Right lobe of liver (tissue), 6 donors: ENCODE results near the gene UBA3. TPM values are rescaled to one million over a fixed set of nuclear protein-coding genes. Genes with fewer than 3 reads are reported as not detected.

Source experiments
- ATAC-seq, 4 donors: fragments of 200-7000 bp; cut with Tn5 transposase; one replicate each; pipeline ENCODE4 v1.9.1; 2020; ENCODE audit warnings: mild to moderate bottlenecking in 4 of 4, moderate library complexity in 4 of 4
- DNase-seq, 3 donors: peaks; one replicate each; pipeline ENCODE4 v3.0.0-alpha.2; 2020
- H3K27ac ChIP-seq, 3 donors: fragments of 200-600 bp; one replicate each; pipeline ENCODE4 v1.8.0; 2022
- H3K27me3 ChIP-seq, 2 donors: fragments of 200-600 bp; one replicate each; pipeline ENCODE4 v1.8.0; 2022
- H3K36me3 ChIP-seq, 4 donors: fragments of 200-600 bp; sonication (generic) in 1 of 4; one replicate each; pipeline versions ENCODE4 v1.5.1 to v1.8.0; 2017 to 2022; ENCODE audit warnings: control low read depth in 1 of 4
- H3K4me1 ChIP-seq, 4 donors: fragments of 200-600 bp; sonication (generic) in 1 of 4; one replicate each; pipeline versions ENCODE4 v1.5.1 to v1.8.0; 2017 to 2022; ENCODE audit warnings: control low read depth in 1 of 4
- H3K4me3 ChIP-seq, 3 donors: fragments of 200-600 bp; one replicate each; pipeline ENCODE4 v1.8.0; 2022
- H3K9me3 ChIP-seq, 4 donors: fragments of 200-600 bp; sonication (generic) in 1 of 4; one replicate each; pipeline versions ENCODE4 v1.5.1 to v1.8.0; 2017 to 2022; ENCODE audit warnings: control low read depth in 1 of 4
- POLR2A ChIP-seq: fragments of 450-650 bp; IDR thresholded peaks from one replicate; pipeline ENCODE4 v1.6.1; 2017; ENCODE audit warnings: antibody characterized with exemption, mild to moderate bottlenecking
- WGBS: methylation state at CpG from one replicate; pipeline ENCODE4 v1.1.6; 2018; ENCODE audit warnings: low coverage, low lambda C conversion rate; ENCODE audit not compliant: insufficient coverage; ENCODE audit errors: missing lambda C conversion rate; 5-methylcytosine and 5-hydroxymethylcytosine counted together
- intact Hi-C, 2 donors: fragments of 100-400 bp; cut with DNase I; formaldehyde crosslinking; loops; one replicate each; pipeline versions ENCODE4 v1.11.2 to v1.14.1; 2022
- total RNA-seq, 6 experiments: library from RNA; depleted of rRNA in 2 of 6; stranded (reverse); fragments of >200 nt in 2 of 6; fragmentation: NEBNext Ultra II Directional in 3 of 6; extraction: Animal tissue kit (Norgen Biotek cat#: 25700) in 3 of 6; gene quantifications; one replicate each; pipeline versions ENCODE4 v1.1.0 to v1.2.4, GENCODE V29; 2016 to 2023
- TF ChIP-seq, protein P1 (sequence below), 4 donors: fragments of 200-600 bp in 3 of 4; fragments of 450-650 bp in 1 of 4; IDR thresholded peaks; one replicate each; pipeline versions ENCODE4 v1.5.1 to v1.8.0; 2016 to 2022; ENCODE audit warnings: antibody characterized with exemption in 4 of 4, mild to moderate bottlenecking in 2 of 4
- donor health status: DM: no; HTN: yes; CAD: no.
- donor health status: DM: no; HTN: no; CAD: no.
- donor health status: DM: no; HTN: no; CAD: no.
- donor health status: DM: no; HTN: yes; CAD: no.
- donor health status: DM: no; HTN: yes; CAD: no.

Gene UBA3
- total RNA-seq, 6 experiments from 2014 or later = 17.2 to 27.3 (median 20.3) TPM

DNA sequence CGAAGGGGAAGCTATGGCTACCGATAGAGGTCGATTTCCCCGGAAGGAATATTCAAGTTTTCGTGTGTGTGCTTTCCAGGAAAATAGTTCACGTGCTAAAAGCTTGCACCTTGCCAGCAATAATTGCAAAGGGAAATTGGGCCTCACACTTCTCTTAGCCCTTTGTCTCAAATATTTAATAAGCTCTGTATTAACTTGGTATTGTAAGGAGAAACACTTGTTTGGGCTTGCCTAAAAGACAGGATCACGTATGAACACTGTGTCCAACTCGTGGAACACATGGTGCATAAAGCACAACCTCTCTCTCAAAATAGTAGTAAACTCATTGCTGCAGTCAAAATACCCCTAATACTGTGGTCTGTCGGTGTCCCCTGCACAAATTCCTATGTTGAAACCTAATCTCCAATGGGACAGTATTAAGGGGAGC lies 27.7 kb downstream of the UBA3 start:
- peak overlapping the region; percentile 88 to 95 (median 90) for H3K27ac ChIP-seq
- H3K4me1 ChIP-seq = peaks cover 0 to 19% (median 7%) of the 10 kb centered on the region in 4 donors
- no peak for DNase-seq
- peak overlapping the region; percentile 54 to 86 (median 76) for H3K4me3 ChIP-seq
- ATAC-seq = no peak
- TF ChIP-seq POLR2A = no peak
- TF ChIP-seq, protein P1, sequence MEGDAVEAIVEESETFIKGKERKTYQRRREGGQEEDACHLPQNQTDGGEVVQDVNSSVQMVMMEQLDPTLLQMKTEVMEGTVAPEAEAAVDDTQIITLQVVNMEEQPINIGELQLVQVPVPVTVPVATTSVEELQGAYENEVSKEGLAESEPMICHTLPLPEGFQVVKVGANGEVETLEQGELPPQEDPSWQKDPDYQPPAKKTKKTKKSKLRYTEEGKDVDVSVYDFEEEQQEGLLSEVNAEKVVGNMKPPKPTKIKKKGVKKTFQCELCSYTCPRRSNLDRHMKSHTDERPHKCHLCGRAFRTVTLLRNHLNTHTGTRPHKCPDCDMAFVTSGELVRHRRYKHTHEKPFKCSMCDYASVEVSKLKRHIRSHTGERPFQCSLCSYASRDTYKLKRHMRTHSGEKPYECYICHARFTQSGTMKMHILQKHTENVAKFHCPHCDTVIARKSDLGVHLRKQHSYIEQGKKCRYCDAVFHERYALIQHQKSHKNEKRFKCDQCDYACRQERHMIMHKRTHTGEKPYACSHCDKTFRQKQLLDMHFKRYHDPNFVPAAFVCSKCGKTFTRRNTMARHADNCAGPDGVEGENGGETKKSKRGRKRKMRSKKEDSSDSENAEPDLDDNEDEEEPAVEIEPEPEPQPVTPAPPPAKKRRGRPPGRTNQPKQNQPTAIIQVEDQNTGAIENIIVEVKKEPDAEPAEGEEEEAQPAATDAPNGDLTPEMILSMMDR (IDR thresholded peaks at IDR 0.05) = no peak
- intact Hi-C loops = no loop called here
- WGBS = 10% methylated on average over 9 of the region's 9 CpGs
- H3K27me3 ChIP-seq = no peaks in the 10 kb centered on the region
- peaks cover 0 to 35% (median 11%) of the 10 kb centered on the region in 4 donors for H3K36me3 ChIP-seq
- H3K9me3 ChIP-seq = no peaks in the 10 kb centered on the region

DNA sequence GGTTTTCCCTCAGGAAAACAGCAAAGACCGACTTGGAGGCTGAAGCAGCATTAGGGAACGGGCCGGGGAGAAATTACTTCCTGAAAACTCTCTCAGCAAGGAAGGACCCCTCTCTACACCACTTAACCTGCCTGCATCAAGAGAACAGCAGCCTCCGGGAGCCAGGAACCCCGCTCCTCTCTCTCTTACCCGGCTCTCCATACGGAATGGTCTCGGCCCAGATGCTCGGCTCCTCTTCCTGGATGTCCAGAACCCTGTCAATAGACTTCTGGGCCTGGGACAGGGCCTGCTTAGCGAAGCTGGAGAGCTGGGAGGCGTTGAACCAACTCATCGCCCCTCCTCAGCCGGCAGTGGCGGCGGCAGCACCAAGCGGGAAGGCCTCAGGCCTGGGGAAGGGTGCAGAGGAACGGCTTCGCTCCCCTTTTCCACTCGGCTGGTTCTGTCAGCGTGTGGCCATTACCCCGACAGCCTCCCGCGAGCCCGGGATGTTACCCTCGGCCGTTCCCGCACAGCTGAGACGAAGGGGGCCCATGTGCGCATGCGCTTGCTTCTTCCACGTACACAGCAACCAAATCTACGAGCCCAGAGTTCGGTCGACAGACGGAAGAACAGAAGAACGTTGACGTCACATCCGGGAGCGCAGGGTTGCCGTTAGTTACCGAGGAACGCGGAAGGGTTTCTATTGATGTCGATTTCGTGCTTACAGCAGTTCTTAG lies 28.3 kb downstream of the UBA3 start, which contains the start of gene TMF1:
TMF1 (minus strand) TSS at position 578 of the 716 bp plus-strand sequence; CDS start at position 331, 247 bp downstream.
- peak; percentile 75 for TF ChIP-seq POLR2A
- TF ChIP-seq, protein P1 (IDR thresholded peaks at IDR 0.05) = no peak
- peak within 1 kb of the TSS; percentile 88 to 95 (median 90) for H3K27ac ChIP-seq
- H3K9me3 ChIP-seq = no peaks in the 10 kb centered on the region
- DNase-seq (peak; percentile 98 to 99 (median 98)), ATAC-seq (peak; percentile 97 to 98 (median 97))
- peaks cover 0 to 38% (median 12%) of the 10 kb centered on the region in 4 donors for H3K36me3 ChIP-seq
- intact Hi-C loops = no loop called here
- peaks cover 0 to 19% (median 7%) of the 10 kb centered on the region in 4 donors for H3K4me1 ChIP-seq
- no peaks in the 10 kb centered on the region for H3K27me3 ChIP-seq
- H3K4me3 ChIP-seq = peak within 1 kb of the TSS; percentile 54 to 86 (median 76)
- WGBS = 3% methylated on average over 13 of the region's 45 CpGs

DNA sequence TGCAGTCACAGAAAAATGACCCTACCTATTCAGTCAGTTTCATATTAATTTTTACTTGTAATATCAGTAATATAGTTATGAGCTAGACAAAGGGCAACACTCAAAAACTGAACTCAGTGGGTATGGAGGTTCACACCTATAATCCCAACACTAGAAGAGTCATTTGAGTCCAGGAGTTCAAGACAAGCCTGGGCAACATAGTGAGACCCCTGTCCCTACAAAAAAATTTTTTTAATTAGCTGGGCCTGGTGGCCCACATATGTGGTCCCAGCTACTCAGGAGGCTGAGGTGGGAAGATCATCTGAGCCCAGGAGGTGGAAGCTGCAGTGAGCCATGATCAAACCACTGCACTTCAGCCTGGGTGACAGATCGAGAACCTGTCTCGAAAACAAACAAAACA lies 31.2 kb downstream of the UBA3 start:
- ATAC-seq (no peak), DNase-seq (no peak)
- H3K27me3 ChIP-seq = no peaks in the 10 kb centered on the region
- intact Hi-C loops = no loop called here
- TF ChIP-seq, protein P1 (IDR thresholded peaks at IDR 0.05) = no peak
- no peak for TF ChIP-seq POLR2A
- peaks cover 0 to 38% (median 6%) of the 10 kb centered on the region in 4 donors for H3K36me3 ChIP-seq
- WGBS = no CpG with 5 or more reads among the region's 2 CpGs
- H3K4me1 ChIP-seq = peaks cover 0 to 22% (median 7%) of the 10 kb centered on the region in 4 donors
- no peak overlapping the region for H3K4me3 ChIP-seq
- H3K9me3 ChIP-seq = no peaks in the 10 kb centered on the region
- H3K27ac ChIP-seq = no peak overlapping the region

DNA sequence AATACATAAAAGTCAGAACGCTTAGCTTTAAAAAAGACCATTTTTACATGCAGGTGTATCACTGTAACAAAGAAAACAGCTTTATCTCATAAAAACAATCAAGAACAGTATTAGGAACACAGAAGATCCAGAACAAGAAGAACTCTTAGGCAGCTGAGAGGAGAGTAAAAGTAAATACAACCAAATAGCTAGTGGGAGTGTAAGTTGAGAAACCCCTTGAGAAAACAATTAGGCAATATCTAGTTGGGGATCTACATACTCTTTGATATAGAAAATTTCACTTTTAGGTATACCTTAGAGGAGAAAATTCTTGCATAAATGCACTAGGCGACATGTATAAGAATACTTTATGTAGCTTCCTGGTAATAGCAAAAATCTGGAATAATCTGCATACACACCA lies 35.6 kb downstream of the UBA3 start:
- H3K27ac ChIP-seq = no peak overlapping the region

More for the DNA sequence above, 35.6 kb downstream of the UBA3 start:
- ATAC-seq (no peak), DNase-seq (no peak)
- intact Hi-C loops = no loop called here
- no peak for TF ChIP-seq POLR2A
- TF ChIP-seq, protein P1 (IDR thresholded peaks at IDR 0.05) = no peak
- Histone ChIP-seq H3K27me3 (no peaks in the 10 kb centered on the region), H3K4me1 (peaks cover 0 to 6% (median 1%) of the 10 kb centered on the region in 4 donors), H3K4me3 (no peak overlapping the region), H3K9me3 (no peaks in the 10 kb centered on the region), H3K36me3 (peaks cover 3 to 66% (median 27%) of the 10 kb centered on the region in 4 donors)
- WGBS = 81% methylated on average over 2 of the region's 2 CpGs
